ENCODE results near the gene P4HB. TPM values are rescaled to one million over a fixed set of nuclear protein-coding genes. Genes with fewer than 3 reads are reported as not detected.

P4HB gene
- total RNA-seq, 2 experiments from 2014 or later, result 319 to 347 TPM

- peaks cover 20% of the 10 kb centered on the region for H3K4me1 Mint-ChIP-seq
Observed at GRCh38 chr17:81833160-81833920, 27.0 kb downstream of the P4HB start, which contains the start of gene MCRIP1. MCRIP1 (minus strand) TSS chr17:81833291; CDS start chr17:81824506, 8,785 bp downstream.

GRCh38 chr17:81832608-81833159 lies 27.7 kb downstream of the P4HB start:
- H3K36me3 Mint-ChIP-seq, result peaks cover 2% of the 10 kb centered on the region
- POLR2A ChIA-PET, result interaction anchor here (0.7 to 2.2 kb wide), 13 partner anchors 9 to 130 kb away, joined by 3 to 7 read pairs (median 3); partner anchors contain the start of genes ARHGDIA, MRPL12 and SLC25A10
- no peaks in the 10 kb centered on the region for H3K9me3 Mint-ChIP-seq
- H3K4me3 Mint-ChIP-seq, result peak overlapping the region; percentile 98
- H3K4me1 Mint-ChIP-seq, result peaks cover 21% of the 10 kb centered on the region
- H3K27ac Mint-ChIP-seq, result peak overlapping the region; percentile 97
- DNase-seq (no peak), ATAC-seq (ENCODE audit: low read depth) (peak; percentile 34)
- no peaks in the 10 kb centered on the region for H3K27me3 Mint-ChIP-seq

More at GRCh38 chr17:81833160-81833920, 27.0 kb downstream of the P4HB start, which contains the start of gene MCRIP1:
- no peaks in the 10 kb centered on the region for H3K27me3 Mint-ChIP-seq
- H3K9me3 Mint-ChIP-seq, result no peaks in the 10 kb centered on the region
- peaks cover 2% of the 10 kb centered on the region for H3K36me3 Mint-ChIP-seq
- peak within 1 kb of the TSS; percentile 97 for H3K27ac Mint-ChIP-seq
- peak; percentile 76 for ATAC-seq (ENCODE audit: low read depth)
- POLR2A ChIA-PET, result interaction anchor here (0.7 to 2.2 kb wide), 18 partner anchors 8 to 150 kb away, joined by 3 to 7 read pairs (median 4); partner anchors contain the start of genes ARHGDIA, ARL16, HGS and MRPL12
- H3K4me3 Mint-ChIP-seq, result peak within 1 kb of the TSS; percentile 98
- peak; percentile 98 for DNase-seq

- peak; percentile 48 for ATAC-seq (ENCODE audit: low read depth)
- Mint-ChIP-seq H3K27ac (peak overlapping the region; percentile 97), H3K9me3 (no peaks in the 10 kb centered on the region), H3K4me1 (peaks cover 21% of the 10 kb centered on the region), H3K4me3 (peak overlapping the region; percentile 98), H3K36me3 (peaks cover 2% of the 10 kb centered on the region), H3K27me3 (no peaks in the 10 kb centered on the region)
- DNase-seq, result peak; percentile 59
- POLR2A ChIA-PET, result interaction anchor here (0.9 to 2.2 kb wide), 6 partner anchors 8 to 130 kb away, joined by 3 to 6 read pairs (median 4); partner anchors contain the start of gene SLC25A10
Observed at GRCh38 chr17:81831957-81832607, 28.3 kb downstream of the P4HB start.

- POLR2A ChIA-PET, result interaction anchor here (0.9 to 1.0 kb wide), 2 partner anchors 119 to 129 kb away, joined by 3 read pairs; partner anchors contain the start of gene SLC25A10
- no peak for ATAC-seq (ENCODE audit: low read depth)
Observed at GRCh38 chr17:81831563-81831956, 28.8 kb downstream of the P4HB start.

GRCh38 chr17:81829858-81830257 lies 30.5 kb downstream of the P4HB start:
- Mint-ChIP-seq H3K27ac (no peak overlapping the region), H3K4me3 (no peak overlapping the region)
- POLR2A ChIA-PET, result no interaction called here

More at GRCh38 chr17:81831563-81831956, 28.8 kb downstream of the P4HB start:
- peaks cover 2% of the 10 kb centered on the region for H3K36me3 Mint-ChIP-seq
- H3K27ac Mint-ChIP-seq, result peak overlapping the region; percentile 97
- no peak for DNase-seq
- peaks cover 21% of the 10 kb centered on the region for H3K4me1 Mint-ChIP-seq
- H3K4me3 Mint-ChIP-seq, result peak overlapping the region; percentile 98
- no peaks in the 10 kb centered on the region for H3K27me3 Mint-ChIP-seq
- no peaks in the 10 kb centered on the region for H3K9me3 Mint-ChIP-seq

GRCh38 chr17:81828656-81829055 lies 31.7 kb downstream of the P4HB start:
- no peak for ATAC-seq (ENCODE audit: low read depth)
- POLR2A ChIA-PET, result interaction anchor here (0.6 kb wide), 1 partner anchor 389 kb away, joined by 3 read pairs; no protein-coding TSS in a partner anchor
- Mint-ChIP-seq H3K4me3 (no peak overlapping the region), H3K9me3 (no peaks in the 10 kb centered on the region), H3K36me3 (peaks cover 3% of the 10 kb centered on the region), H3K27me3 (no peaks in the 10 kb centered on the region), H3K4me1 (peaks cover 17% of the 10 kb centered on the region), H3K27ac (no peak overlapping the region)
- DNase-seq, result no peak

More at GRCh38 chr17:81829858-81830257, 30.5 kb downstream of the P4HB start:
- Mint-ChIP-seq H3K27me3 (no peaks in the 10 kb centered on the region), H3K4me1 (peaks cover 17% of the 10 kb centered on the region), H3K9me3 (no peaks in the 10 kb centered on the region), H3K36me3 (peaks cover 3% of the 10 kb centered on the region)
- DNase-seq (no peak), ATAC-seq (ENCODE audit: low read depth) (no peak)

GRCh38 chr17:81825841-81826466 lies 34.4 kb downstream of the P4HB start:
- H3K27me3 Mint-ChIP-seq, result no peaks in the 10 kb centered on the region
- ATAC-seq (ENCODE audit: low read depth) (no peak), DNase-seq (no peak)
- no peaks in the 10 kb centered on the region for H3K9me3 Mint-ChIP-seq
- peaks cover 1% of the 10 kb centered on the region for H3K36me3 Mint-ChIP-seq
- no peak overlapping the region for H3K4me3 Mint-ChIP-seq
- POLR2A ChIA-PET, result no interaction called here
- peaks cover 6% of the 10 kb centered on the region for H3K4me1 Mint-ChIP-seq
- peak overlapping the region; percentile 58 for H3K27ac Mint-ChIP-seq

- H3K27ac Mint-ChIP-seq, result no peak overlapping the region
Observed at GRCh38 chr17:81824595-81824994, 35.7 kb downstream of the P4HB start.

GRCh38 chr17:81823820-81824550 lies 36.4 kb downstream of the P4HB start:
- Mint-ChIP-seq H3K4me3 (no peak overlapping the region), H3K27ac (no peak overlapping the region), H3K36me3 (peaks cover 1% of the 10 kb centered on the region), H3K27me3 (no peaks in the 10 kb centered on the region), H3K9me3 (no peaks in the 10 kb centered on the region), H3K4me1 (peaks cover 6% of the 10 kb centered on the region)
- DNase-seq (no peak), ATAC-seq (ENCODE audit: low read depth) (no peak)
- POLR2A ChIA-PET, result interaction anchor here (1.9 kb wide), 1 partner anchor 9 kb away, joined by 4 read pairs; the partner anchor contains the start of gene MCRIP1

More at GRCh38 chr17:81824595-81824994, 35.7 kb downstream of the P4HB start:
- DNase-seq (no peak), ATAC-seq (ENCODE audit: low read depth) (no peak)
- Mint-ChIP-seq H3K4me3 (no peak overlapping the region), H3K36me3 (peaks cover 1% of the 10 kb centered on the region), H3K4me1 (peaks cover 6% of the 10 kb centered on the region), H3K27me3 (no peaks in the 10 kb centered on the region), H3K9me3 (no peaks in the 10 kb centered on the region)
- POLR2A ChIA-PET, result interaction anchor here (1.9 kb wide), 1 partner anchor 8 kb away, joined by 4 read pairs; the partner anchor contains the start of gene MCRIP1

GRCh38 chr17:81822996-81823819 lies 37.1 kb downstream of the P4HB start:
- Mint-ChIP-seq H3K27ac (no peak overlapping the region), H3K9me3 (no peaks in the 10 kb centered on the region), H3K27me3 (no peaks in the 10 kb centered on the region), H3K4me1 (peaks cover 4% of the 10 kb centered on the region), H3K4me3 (no peak overlapping the region), H3K36me3 (peaks cover 1% of the 10 kb centered on the region)
- POLR2A ChIA-PET, result interaction anchor here (0.6 to 1.9 kb wide), 2 partner anchors 10 to 16 kb away, joined by 3 to 4 read pairs; partner anchors contain the start of gene MCRIP1
- no peak for ATAC-seq (ENCODE audit: low read depth)
- DNase-seq, result no peak

- DNase-seq, result no peak
- POLR2A ChIA-PET, result interaction anchor here (0.6 to 1.0 kb wide), 2 partner anchors 11 to 15 kb away, joined by 3 to 4 read pairs; partner anchors contain the start of gene MCRIP1
- Mint-ChIP-seq H3K9me3 (no peaks in the 10 kb centered on the region), H3K27ac (no peak overlapping the region), H3K4me1 (peaks cover 4% of the 10 kb centered on the region), H3K36me3 (peaks cover 1% of the 10 kb centered on the region), H3K4me3 (no peak overlapping the region), H3K27me3 (peaks cover 3% of the 10 kb centered on the region)
- no peak for ATAC-seq (ENCODE audit: low read depth)
Observed at GRCh38 chr17:81822312-81822637, 38.1 kb downstream of the P4HB start.

Measured in activated naive CD8-positive, alpha-beta T cell treated with anti-CD3 and anti-CD28 coated beads, Interleukin-2, amount 10 ng/mL, durations not matched to agents 7 days and 5 days (primary cell).